SKM-1 (cell line): ENCODE measurements around the gene LONP1.

Experiments used
- DNase-seq: peaks from one replicate; lab custom pipeline; 2025; ENCODE audit not compliant: unreplicated experiment; lab: John Stamatoyannopoulos, UW

Gene LONP1

GRCh38 chr19:5679289-5680083, 40.5 kb downstream of the LONP1 start:
- DNase-seq = no peak

GRCh38 chr19:5678071-5678718, 41.8 kb downstream of the LONP1 start:
- DNase-seq = no peak

GRCh38 chr19:5677580-5677979, 42.4 kb downstream of the LONP1 start:
- DNase-seq = no peak

- DNase-seq = no peak
Measured at GRCh38 chr19:5677136-5677535, 42.8 kb downstream of the LONP1 start.

- no peak for DNase-seq
Measured at GRCh38 chr19:5676772-5677105, 43.2 kb downstream of the LONP1 start.

GRCh38 chr19:5676105-5676771, 43.7 kb downstream of the LONP1 start:
- no peak for DNase-seq

GRCh38 chr19:5674714-5675113, 45.2 kb downstream of the LONP1 start:
- DNase-seq = no peak

GRCh38 chr19:5673752-5674151, 46.2 kb downstream of the LONP1 start:
- no peak for DNase-seq

- no peak for DNase-seq
Measured at GRCh38 chr19:5672708-5673459, 47.1 kb downstream of the LONP1 start.

GRCh38 chr19:5671600-5671999, 48.3 kb downstream of the LONP1 start:
- no peak for DNase-seq

- no peak for DNase-seq
Measured at GRCh38 chr19:5669212-5669611, 50.7 kb downstream of the LONP1 start.

- no peak for DNase-seq
Measured at GRCh38 chr19:5667751-5668271, 52.1 kb downstream of the LONP1 start.

GRCh38 chr19:5666921-5667610, 52.9 kb downstream of the LONP1 start:
- DNase-seq = no peak

- no peak for DNase-seq
Measured at GRCh38 chr19:5665781-5666513, 54.0 kb downstream of the LONP1 start.

GRCh38 chr19:5664515-5664914, 55.4 kb downstream of the LONP1 start:
- no peak for DNase-seq

GRCh38 chr19:5663904-5664303, 56.0 kb downstream of the LONP1 start:
- DNase-seq = no peak

- no peak for DNase-seq
Measured at GRCh38 chr19:5661483-5661882, 58.5 kb downstream of the LONP1 start.

GRCh38 chr19:5655412-5655811, 64.5 kb downstream of the LONP1 start:
- DNase-seq = no peak

GRCh38 chr19:5654931-5655330, 65.0 kb downstream of the LONP1 start:
- DNase-seq = no peak

GRCh38 chr19:5652261-5652660, 67.7 kb downstream of the LONP1 start:
- no peak for DNase-seq
